Endothelial cell of umbilical vein (primary cell): ENCODE results near the gene PFKFB4. TPM values are rescaled to one million over a fixed set of nuclear protein-coding genes. Genes with fewer than 3 reads are reported as not detected.

ENCODE experiments used
- BruUV-seq: library from RNA; stranded (reverse); fragments of 400-500 nt; replicated peaks from 2 replicates; lab custom pipeline; 2021; lab: Mats Ljungman, UMichigan
- CTCF ChIA-PET: fragments of 300-600, 350-600 bp; sonication (Branson Sonifier 250); formaldehyde crosslinking; loops from one replicate; lab custom pipeline; 2021; ENCODE audit warnings: antibody characterized with exemption, inconsistent platforms; lab: Charles Lee
- POLR2A ChIA-PET: fragments of 300-600, 350-600 bp; sonication (Branson Sonifier 250); formaldehyde crosslinking; loops from one replicate; lab custom pipeline; 2021; ENCODE audit warnings: antibody characterized with exemption, inconsistent platforms; lab: Charles Lee
- DNase-seq: peaks from one replicate; pipeline ENCODE4 v3.0.0-alpha.2; 2011; ENCODE audit warnings: low read depth, low spot score
- FAIRE-seq: peaks from 2 replicates; lab custom pipeline; 2011; peaks lifted over from hg19 to GRCh38; lab: Jason Lieb, UNC
- H2AFZ ChIP-seq: 2 replicates; pipeline ENCODE4 v1.6.0; 2012; ENCODE audit warnings: low read depth, low read length, control low read depth, inconsistent platforms
- H3K27ac ChIP-seq: 2 replicates; pipeline ENCODE4 v1.5.1; 2011; ENCODE audit warnings: low read depth, mild to moderate bottlenecking, control low read depth, low read length, moderate library complexity; ENCODE audit not compliant: insufficient read depth
- H3K27me3 ChIP-seq, 2 experiments: 2 replicates each; pipeline versions ENCODE4 v1.6.0 to v1.6.1; 2011; ENCODE audit warnings: low read length in 2 of 2, mixed read lengths in 1 of 2; ENCODE audit not compliant: control insufficient read depth in 2 of 2, insufficient read depth in 2 of 2
- H3K36me3 ChIP-seq, 2 experiments: 2 replicates in 1 of 2; 3 replicates in 1 of 2; pipeline ENCODE4 v1.5.1; 2011; ENCODE audit warnings: low read length in 2 of 2, mild to moderate bottlenecking in 1 of 2, moderate library complexity in 1 of 2; ENCODE audit not compliant: control insufficient read depth in 2 of 2, insufficient read depth in 2 of 2; ENCODE audit errors: extremely low read depth in 1 of 2
- H3K4me1 ChIP-seq: 3 replicates; pipeline ENCODE4 v1.5.1; 2011; ENCODE audit warnings: mild to moderate bottlenecking, low read length; ENCODE audit not compliant: control insufficient read depth, insufficient read depth; ENCODE audit errors: extremely low read depth
- H3K4me2 ChIP-seq: 2 replicates; pipeline ENCODE4 v1.6.1; 2011; ENCODE audit warnings: low read length, control low read depth, mixed read lengths; ENCODE audit not compliant: insufficient read depth
- H3K4me3 ChIP-seq, 3 experiments: fragments of 200-600 bp in 1 of 3; sonication (generic), shearing (Covaris generic) in 1 of 3; replicated peaks in 1 of 3; 2 replicates each; pipeline ENCODE4 v1.5.1; 2011 to 2016; ENCODE audit warnings: control low read depth in 3 of 3, low read length in 3 of 3, mild to moderate bottlenecking in 2 of 3, inconsistent platforms in 1 of 3, low read depth in 1 of 3, moderate library complexity in 1 of 3; ENCODE audit not compliant: insufficient read depth in 1 of 3
- H3K79me2 ChIP-seq: 2 replicates; pipeline ENCODE4 v1.6.0; 2012; ENCODE audit warnings: low read length, inconsistent platforms; ENCODE audit not compliant: control insufficient read depth, insufficient read depth
- H3K9ac ChIP-seq: replicated peaks from 2 replicates; pipeline ENCODE3; 2011; ENCODE audit warnings: low read length, control low read depth; ENCODE audit not compliant: insufficient read depth; ENCODE audit errors: extremely low read depth
- H3K9me1 ChIP-seq: replicated peaks from 3 replicates; pipeline ENCODE4 v1.6.0; 2011; ENCODE audit warnings: mild to moderate bottlenecking, low read length; ENCODE audit not compliant: control insufficient read depth, insufficient read depth; ENCODE audit errors: extremely low read depth
- H3K9me3 ChIP-seq: replicated peaks from 2 replicates; pipeline ENCODE4 v1.5.1; 2012; ENCODE audit warnings: low read length, inconsistent platforms; ENCODE audit not compliant: control insufficient read depth, insufficient read depth
- H4K20me1 ChIP-seq: replicated peaks from 2 replicates; pipeline ENCODE3; 2011; ENCODE audit warnings: mild to moderate bottlenecking, low read length; ENCODE audit not compliant: control insufficient read depth, insufficient read depth; ENCODE audit errors: extremely low read depth
- CTCF ChIP-seq, 2 donors: IDR thresholded peaks; 1 replicate in 1 of 2; 2 replicates in 1 of 2; pipeline ENCODE4 v1.5.1; 2011; ENCODE audit warnings: low read length in 2 of 2, mild to moderate bottlenecking in 2 of 2, moderate library complexity in 2 of 2, control low read depth in 1 of 2, inconsistent platforms in 1 of 2, low read depth in 1 of 2; ENCODE audit not compliant: insufficient read depth in 1 of 2; ENCODE audit errors: extremely low read depth in 1 of 2
- EZH2 ChIP-seq: IDR thresholded peaks from 2 replicates; pipeline ENCODE4 v1.6.1; 2012; ENCODE audit warnings: borderline replicate concordance, low read depth, mild to moderate bottlenecking, moderate library complexity, low read length, inconsistent platforms; ENCODE audit not compliant: severe bottlenecking
- FOS ChIP-seq: IDR thresholded peaks from 2 replicates; pipeline ENCODE4 v1.6.1; 2011; ENCODE audit warnings: mild to moderate bottlenecking, low read length, moderate library complexity, borderline replicate concordance; ENCODE audit not compliant: insufficient read depth
- GATA2 ChIP-seq: IDR thresholded peaks from 2 replicates; pipeline ENCODE4 v1.7.0; 2011; ENCODE audit warnings: low read depth, mild to moderate bottlenecking, moderate library complexity, mixed read lengths, low read length; ENCODE audit not compliant: insufficient read length, insufficient read depth
- JUN ChIP-seq: IDR thresholded peaks from 2 replicates; pipeline ENCODE4 v1.6.1; 2011; ENCODE audit warnings: borderline replicate concordance, low read depth; ENCODE audit not compliant: insufficient read length, insufficient read depth
- MAX ChIP-seq: IDR thresholded peaks from 2 replicates; pipeline ENCODE4 v1.6.1; 2011; ENCODE audit not compliant: insufficient read depth, insufficient read length
- MYC ChIP-seq: IDR thresholded peaks from one replicate; pipeline ENCODE4 v1.6.1; 2011; ENCODE audit warnings: mild to moderate bottlenecking, low read depth, low read length
- POLR2A ChIP-seq: IDR thresholded peaks from 2 replicates; pipeline ENCODE4 v1.6.1; 2012; ENCODE audit warnings: low read depth, mild to moderate bottlenecking, control low read depth, low read length
- POLR2AphosphoS5 ChIP-seq: IDR thresholded peaks from 2 replicates; pipeline ENCODE4 v1.6.1; 2012; ENCODE audit warnings: low read depth, mild to moderate bottlenecking, control low read depth, low read length, moderate library complexity; ENCODE audit not compliant: insufficient read depth
- dilution Hi-C: fragments of 300-500 bp; cut with MboI; formaldehyde crosslinking; loops from one replicate; pipeline ENCODE4 v1.15.0; 2019; ENCODE audit warnings: low sequenced_read_pairs; ENCODE audit not compliant: extremely low pct_ligation_motif_present
- intact Hi-C: fragments of 100-400 bp; cut with micrococcal nuclease; formaldehyde crosslinking; loops from one replicate; pipeline ENCODE4 v1.10.0; 2022
- polyA plus RNA-seq, 4 experiments: library from polyadenylated mRNA; depleted of rRNA in 3 of 4; stranded (reverse) in 3 of 4; unstranded in 1 of 4; fragments of >200 nt; gene quantifications; 2 replicates each; pipeline versions ENCODE4 v1.2.1 to v1.2.3, GENCODE V29; 2011 to 2012; ENCODE audit warnings: missing spikeins in 1 of 4
- total RNA-seq: library from RNA; stranded (reverse); gene quantifications from 2 replicates; pipeline ENCODE4 v1.2.3, GENCODE V29; 2021

The PFKFB4 gene
- total and polyA plus RNA-seq, 2 donors (not counting 3 experiments of a cell fraction or from before 2014, with no cell fraction given), result 4.0 to 4.2 TPM

- Histone ChIP-seq H3K27ac (no peak overlapping the region), H3K36me3 (no peaks in the 10 kb centered on the region), H4K20me1 (no peaks in the 10 kb centered on the region), H3K27me3 (no peaks in the 10 kb centered on the region), H3K9me1 (no peaks in the 10 kb centered on the region), H3K4me3 (no peak overlapping the region), H3K4me2 (no peak overlapping the region), H2AFZ (no peak overlapping the region), H3K9me3 (no peaks in the 10 kb centered on the region), H3K79me2 (no peaks in the 10 kb centered on the region), H3K4me1 (peaks cover 13% of the 10 kb centered on the region), H3K9ac (no peak overlapping the region)
- no TSS peak for BruUV-seq
- no peak for TF ChIP-seq JUN
- no peak for TF ChIP-seq POLR2AphosphoS5
- TF ChIP-seq CTCF (IDR thresholded peaks at IDR 0.05; ENCODE audit: extremely low read depth in 1 of 2, insufficient read depth in 1 of 2, low read depth in 1 of 2, low read length in 2 of 2), result no peak
- TF ChIP-seq EZH2, result no peak
- no peak for TF ChIP-seq MAX
- TF ChIP-seq POLR2A, result no peak
- no peak for TF ChIP-seq GATA2
- TF ChIP-seq FOS, result no peak
- no peak for TF ChIP-seq MYC
- dilution Hi-C loops, result no loop called here
- FAIRE-seq, result no peak
- ChIA-PET CTCF (interaction anchor here (1.1 to 2.2 kb wide), 3 partner anchors 9 to 131 kb away, joined by 3 to 10 read pairs (median 3); no protein-coding TSS in a partner anchor), POLR2A (no interaction called here)
- intact Hi-C loops, result no loop called here
- DNase-seq, result no peak
Observed at GRCh38 chr3:48567090-48567489, 10.5 kb upstream of the PFKFB4 start.
